Cardiac fibroblast (primary cell): Measurements from ENCODE around the gene GGT7.

ENCODE experiments used
- DNase-seq, 2 donors: peaks; one replicate each; pipeline versions ENCODE4 v3.0.0 to v3.0.0-alpha.2; 2010; ENCODE audit warnings: low read depth in 2 of 2
- H3K4me3 ChIP-seq, 2 donors: replicated peaks in 1 of 2; 1 replicate in 1 of 2; 2 replicates in 1 of 2; pipeline ENCODE4 v1.5.1; 2011; ENCODE audit warnings: low read depth in 2 of 2, low read length in 2 of 2, mild to moderate bottlenecking in 2 of 2, moderate library complexity in 1 of 2
- CTCF ChIP-seq: IDR thresholded peaks from one replicate; pipeline ENCODE4 v1.5.1; 2011; ENCODE audit warnings: low read depth, mild to moderate bottlenecking, low read length, inconsistent platforms

The GGT7 gene

DNA sequence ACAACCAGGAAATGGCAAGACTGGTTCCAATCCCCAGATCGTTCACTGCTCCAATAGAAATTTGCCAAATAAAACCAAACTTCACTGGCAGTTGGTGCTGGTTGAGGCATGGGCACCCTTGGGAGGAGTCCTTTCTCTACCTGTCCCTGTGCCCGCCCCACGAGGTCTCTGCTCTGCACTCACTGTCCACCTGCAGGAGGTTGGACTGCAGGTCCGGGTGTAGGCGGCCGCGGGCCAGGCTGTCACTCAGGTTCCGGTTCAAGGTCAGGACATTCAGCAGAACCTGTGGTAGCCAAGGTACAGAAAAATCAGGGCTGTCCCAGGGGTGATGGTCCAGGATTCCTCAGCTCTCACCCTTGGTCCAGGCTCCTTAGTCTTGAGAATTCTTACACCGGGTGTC, 22.9 kb downstream of the GGT7 start:
- DNase-seq: no peak
- no peak overlapping the region for H3K4me3 ChIP-seq
- no peak for TF ChIP-seq CTCF

GRCh38 chr20:34848597-34848996, 24.1 kb downstream of the GGT7 start:
- DNase-seq: no peak
- H3K4me3 ChIP-seq: no peak overlapping the region
- no peak for TF ChIP-seq CTCF

GRCh38 chr20:34843421-34843820, 29.2 kb downstream of the GGT7 start:
- no peak for TF ChIP-seq CTCF
- DNase-seq: peak in 1 of 2 donors; percentile 17

DNA sequence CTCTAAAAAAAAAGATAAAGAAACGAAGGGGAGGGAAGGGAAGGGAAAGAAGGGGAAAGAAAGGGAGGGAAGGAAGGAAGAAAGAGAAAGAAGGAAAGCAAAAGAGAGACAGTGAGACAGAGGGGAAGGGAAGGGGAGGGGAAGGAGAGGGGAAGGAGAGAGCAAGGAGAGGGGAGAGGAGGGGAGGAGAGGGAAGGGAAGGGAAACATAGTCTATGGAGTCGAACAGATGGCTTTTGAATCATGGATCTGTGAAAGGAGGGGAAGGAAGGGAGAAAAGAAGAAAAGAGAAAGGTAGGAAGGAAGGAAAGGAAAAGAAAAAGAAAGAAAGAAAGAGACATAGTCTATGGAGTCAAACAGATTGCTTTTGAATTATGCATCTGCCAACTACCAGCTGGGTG, 30.5 kb downstream of the GGT7 start:
- no peak for TF ChIP-seq CTCF
- DNase-seq: no peak
- no peak overlapping the region for H3K4me3 ChIP-seq

More at GRCh38 chr20:34843421-34843820, 29.2 kb downstream of the GGT7 start:
- no peak overlapping the region for H3K4me3 ChIP-seq

DNA sequence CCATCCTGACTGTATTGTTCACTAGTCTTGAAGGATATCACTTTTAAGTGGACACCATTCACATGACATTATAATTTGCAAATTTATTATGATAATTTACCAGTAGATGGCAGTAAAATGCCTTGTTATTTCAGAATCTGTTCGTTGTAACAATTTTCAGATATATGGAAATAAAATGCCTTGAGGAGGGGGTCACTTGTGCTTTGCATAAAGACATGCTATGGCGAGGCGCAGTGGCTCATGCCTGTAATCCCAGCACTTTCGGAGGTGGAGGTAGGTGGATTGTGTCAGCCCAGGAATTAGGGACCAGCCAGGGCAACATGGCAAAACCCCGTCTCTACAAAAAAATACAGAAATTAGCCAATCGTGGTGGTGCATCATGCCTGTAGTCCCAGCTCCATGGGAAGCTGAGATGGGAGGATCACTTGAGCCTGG, 38.2 kb downstream of the GGT7 start:
- DNase-seq: peak; percentile 54 to 59
- TF ChIP-seq CTCF: peak; percentile 13
- peak overlapping the region in 1 of 2 donors; percentile 26 for H3K4me3 ChIP-seq

DNA sequence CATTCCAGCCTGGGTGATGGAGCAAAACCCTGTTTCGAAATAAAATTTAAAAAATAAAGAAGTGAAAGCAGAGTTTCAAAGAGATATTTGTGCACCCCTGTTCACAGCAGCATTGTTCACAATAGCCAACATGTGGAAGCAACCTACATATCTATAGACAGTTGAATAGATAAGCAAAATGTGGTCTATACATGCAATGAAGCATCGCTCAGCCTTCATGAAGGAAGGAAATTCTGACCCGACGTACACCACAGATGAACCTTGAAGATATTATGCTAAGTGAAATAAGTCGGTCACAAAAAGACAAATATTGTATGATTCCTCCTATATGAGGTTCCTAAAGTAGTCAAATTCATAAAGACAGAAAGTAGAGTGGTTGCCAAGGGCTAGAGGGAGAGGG, 40.7 kb downstream of the GGT7 start:
- no peak overlapping the region for H3K4me3 ChIP-seq
- no peak for DNase-seq
- TF ChIP-seq CTCF: no peak

GRCh38 chr20:34829191-34829590, 43.5 kb downstream of the GGT7 start:
- DNase-seq: no peak
- TF ChIP-seq CTCF: no peak
- no peak overlapping the region for H3K4me3 ChIP-seq
